Activated CD4-positive, alpha-beta T cell treated with anti-CD3 and anti-CD28 coated beads for 4 hours (primary cell): ENCODE measurements around the gene HDAC9.

ENCODE experiments used
- DNase-seq, 2 donors: peaks; one replicate each; pipeline ENCODE4 v3.0.0-alpha.2; 2020

Gene HDAC9

DNA sequence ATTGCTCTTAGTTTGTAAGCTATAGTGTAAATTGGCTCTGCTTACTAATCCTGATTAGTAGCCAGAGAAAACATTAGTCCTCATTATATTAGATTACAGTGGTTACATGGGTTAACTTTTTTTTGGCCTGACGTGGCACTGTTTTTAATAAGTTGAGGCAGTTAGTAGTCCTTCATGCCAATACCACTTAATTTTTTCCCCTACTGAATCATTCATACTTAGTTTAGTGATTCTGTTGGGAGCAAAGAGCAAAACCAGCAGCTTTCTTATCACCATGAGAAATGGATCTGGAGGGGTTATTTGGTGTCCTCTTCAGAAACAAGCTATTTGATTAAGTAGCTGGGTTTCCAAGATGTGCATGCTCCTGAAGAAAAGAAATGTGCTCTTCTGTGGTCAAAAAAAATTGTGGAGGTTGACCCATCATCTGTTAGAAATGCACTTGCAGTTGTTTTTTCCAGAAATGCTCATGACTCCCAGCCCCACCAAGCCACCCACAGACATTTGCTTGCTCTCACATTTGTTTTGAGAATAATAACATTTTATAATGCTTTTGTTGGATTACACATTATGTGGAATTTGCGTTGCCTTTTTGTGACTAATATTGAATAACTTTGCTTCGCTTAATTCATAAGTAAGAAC is 258.5 kb downstream of the HDAC9 start:
- no peak for DNase-seq

- no peak for DNase-seq
Observed at GRCh38 chr7:18754766-18755165, 259.2 kb downstream of the HDAC9 start.

DNA sequence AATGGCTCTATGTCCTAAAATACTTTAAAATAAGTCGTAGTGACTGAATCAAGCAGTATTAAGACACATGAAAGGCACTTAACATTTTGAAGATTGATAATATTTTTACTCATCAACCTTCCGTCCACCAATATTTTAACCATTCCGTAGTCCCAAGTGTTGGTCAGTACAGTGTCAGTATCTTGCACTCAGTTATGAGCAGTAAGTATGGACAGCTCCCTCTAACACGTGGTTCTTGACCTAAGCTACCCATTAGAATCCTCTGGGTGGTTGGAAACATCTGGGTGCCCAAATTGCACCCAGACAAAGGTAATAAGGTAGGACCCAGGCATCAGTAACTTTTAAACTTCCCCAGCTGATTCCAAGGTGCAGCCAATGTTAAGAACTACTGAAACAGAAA is 260.2 kb downstream of the HDAC9 start:
- DNase-seq = no peak

- DNase-seq = no peak
Observed at GRCh38 chr7:18756378-18757050, 261.0 kb downstream of the HDAC9 start.

- no peak for DNase-seq
Observed at GRCh38 chr7:18760046-18760445, 264.5 kb downstream of the HDAC9 start.

DNA sequence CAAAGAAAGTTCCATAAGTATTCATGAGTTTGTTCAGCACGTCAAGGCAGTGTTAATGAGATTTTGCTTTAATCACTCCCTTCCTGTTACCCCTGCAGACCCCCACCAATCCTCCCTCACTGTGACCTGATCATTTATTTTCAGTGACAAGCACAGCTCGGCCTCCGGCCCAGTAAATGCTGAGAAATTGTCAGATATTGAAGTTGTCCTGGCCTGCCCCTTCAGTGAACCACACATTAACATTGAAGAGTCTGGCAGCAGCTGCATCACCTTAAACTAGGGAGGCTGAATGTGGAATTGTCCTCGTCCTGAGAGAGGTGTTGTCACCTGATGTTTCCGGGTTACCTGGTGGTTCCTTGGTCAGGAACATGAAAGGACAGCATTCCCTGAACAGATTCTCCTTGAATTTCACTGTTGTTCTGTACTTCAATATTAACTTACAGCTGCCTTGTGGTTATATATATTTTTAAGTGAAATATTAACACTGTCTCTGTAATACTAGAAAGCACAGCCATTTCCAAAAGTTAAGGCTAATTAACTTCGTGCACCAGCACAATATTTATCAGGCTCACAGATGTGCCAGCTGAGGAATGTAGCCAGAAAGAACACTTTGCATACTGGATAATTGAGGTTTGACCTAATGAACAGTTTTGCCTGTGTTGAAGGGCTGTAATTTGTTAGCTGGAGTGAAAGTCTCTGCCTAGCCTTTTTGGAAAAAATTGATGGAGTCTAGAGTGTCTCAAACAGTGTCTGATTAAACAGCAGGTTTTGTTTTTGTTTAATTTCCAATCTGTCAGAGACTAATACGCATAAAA is 265.3 kb downstream of the HDAC9 start:
- no peak for DNase-seq

DNA sequence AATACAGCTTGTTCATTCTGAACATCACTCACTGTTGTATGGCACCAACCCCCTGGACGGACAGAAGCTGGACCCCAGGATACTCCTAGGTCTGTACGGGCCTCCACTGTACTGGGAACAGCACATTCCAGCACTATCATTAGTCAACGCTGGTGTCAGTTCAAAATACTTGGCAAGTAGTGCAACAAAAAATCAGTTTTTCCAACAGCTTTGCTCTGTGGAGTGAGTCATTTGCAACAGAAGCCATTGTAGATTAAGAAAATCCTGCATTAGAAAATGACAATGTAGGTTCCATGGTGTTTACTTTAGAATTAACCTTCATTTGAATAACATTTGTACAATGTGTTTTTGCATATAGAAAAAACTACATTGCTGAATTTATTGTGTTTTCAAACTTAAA is 266.6 kb downstream of the HDAC9 start:
- DNase-seq = no peak

- DNase-seq = no peak
Observed at GRCh38 chr7:18768256-18768655, 272.7 kb downstream of the HDAC9 start.

GRCh38 chr7:18770154-18770811 is 274.7 kb downstream of the HDAC9 start:
- no peak for DNase-seq

GRCh38 chr7:18770822-18771221 is 275.3 kb downstream of the HDAC9 start:
- no peak for DNase-seq

DNA sequence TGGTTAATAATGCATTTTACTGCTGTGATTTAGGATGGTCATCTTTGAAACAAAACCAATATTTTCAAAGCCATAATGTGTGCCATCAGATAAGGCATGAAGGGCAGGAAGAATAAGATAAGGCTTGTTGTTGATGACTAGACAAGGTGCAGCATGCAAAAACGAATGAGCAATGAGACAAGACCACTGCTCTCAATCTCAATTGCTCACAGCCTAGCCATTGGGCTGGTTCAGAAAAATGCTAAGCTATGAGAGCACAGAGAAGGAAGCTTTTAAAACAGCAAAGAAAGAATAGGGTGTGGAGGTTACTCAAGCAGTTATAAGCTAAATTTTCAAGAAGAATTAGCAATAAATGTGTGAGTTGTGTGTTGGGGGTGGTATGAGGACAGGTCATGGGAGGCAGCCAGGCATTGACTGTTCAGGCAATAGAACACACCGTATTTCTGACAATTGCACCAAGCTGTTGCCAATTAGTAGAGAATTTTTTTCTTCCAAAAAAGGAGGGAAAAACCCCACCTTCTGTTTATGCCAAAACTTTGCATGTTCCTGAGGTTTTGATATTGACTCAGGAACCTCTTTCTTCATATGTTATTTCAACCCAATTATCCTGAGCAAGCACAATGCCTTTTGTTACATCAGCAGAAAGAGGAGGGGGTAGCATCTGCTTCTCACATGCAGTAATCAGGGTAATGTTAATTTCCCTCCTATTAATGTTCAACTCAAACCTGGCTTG is 276.5 kb downstream of the HDAC9 start:
- no peak for DNase-seq

DNA sequence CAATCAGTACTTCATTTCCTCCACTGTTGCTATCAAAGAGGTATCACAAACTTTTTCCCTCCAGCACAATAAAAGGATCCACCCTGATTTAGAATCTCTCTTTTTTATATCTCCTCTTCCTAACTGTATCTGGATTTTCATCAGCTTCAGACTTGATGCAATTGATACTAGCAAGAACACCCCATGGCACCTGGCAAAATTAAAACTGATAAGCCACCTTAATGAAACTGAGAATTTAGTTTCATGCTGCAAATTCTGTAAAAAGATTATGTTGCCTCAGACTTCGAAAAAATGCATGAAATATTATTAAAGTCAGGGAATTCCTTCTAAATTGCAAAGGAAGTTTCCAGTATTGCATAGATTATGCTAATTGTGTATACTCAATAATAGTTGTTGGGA is 277.0 kb downstream of the HDAC9 start:
- DNase-seq = no peak

GRCh38 chr7:18777314-18777713 is 281.8 kb downstream of the HDAC9 start:
- DNase-seq = no peak

GRCh38 chr7:18778594-18778993 is 283.0 kb downstream of the HDAC9 start:
- DNase-seq = no peak

GRCh38 chr7:18780266-18780665 is 284.7 kb downstream of the HDAC9 start:
- DNase-seq = no peak

- DNase-seq = no peak
Observed at GRCh38 chr7:18780938-18781337, 285.4 kb downstream of the HDAC9 start.

DNA sequence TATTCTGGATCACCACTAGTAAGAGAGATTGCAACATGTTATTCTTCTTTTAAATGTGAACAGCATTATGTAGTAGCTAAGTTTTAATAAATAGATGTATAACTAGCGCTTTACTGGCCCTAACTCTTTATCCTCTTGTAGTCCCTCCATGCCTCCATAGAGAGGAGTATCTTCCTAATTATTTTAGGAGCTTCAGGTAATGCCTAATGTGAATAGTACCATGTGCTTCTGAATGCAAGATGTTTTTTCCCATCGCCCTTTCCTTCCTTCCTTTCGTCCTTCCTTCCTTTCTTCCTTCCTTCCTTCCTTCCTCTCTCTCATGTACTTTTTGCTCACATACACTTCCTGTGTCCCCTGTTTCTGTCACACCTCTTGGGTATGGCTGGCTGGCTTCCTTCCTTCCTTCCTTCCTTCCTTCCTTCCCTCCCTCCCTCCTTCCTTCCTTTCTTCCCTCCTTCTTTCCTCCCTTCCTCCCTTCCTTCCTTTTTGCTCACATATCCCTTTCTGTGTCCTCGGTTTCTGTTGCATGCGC is 290.7 kb downstream of the HDAC9 start:
- no peak for DNase-seq

DNA sequence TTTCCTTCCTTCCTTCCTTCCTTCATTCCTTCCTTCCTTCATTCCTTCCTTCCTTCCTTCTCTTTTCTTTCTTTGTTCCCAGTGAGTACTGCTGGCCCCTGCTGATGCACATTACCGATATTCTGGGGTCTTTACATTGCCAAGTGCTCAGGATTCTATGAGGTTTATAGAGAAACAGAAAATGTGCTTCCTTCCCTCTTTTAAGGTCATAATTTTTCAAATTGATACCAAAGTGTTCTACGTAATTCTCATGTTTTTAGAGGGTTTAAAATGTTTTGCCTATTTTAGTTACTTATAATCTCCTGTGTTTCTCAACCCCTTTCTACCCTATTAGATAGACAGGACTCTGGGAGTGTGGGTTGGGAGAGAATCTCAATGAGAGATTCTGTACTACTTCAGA is 291.2 kb downstream of the HDAC9 start:
- no peak for DNase-seq

DNA sequence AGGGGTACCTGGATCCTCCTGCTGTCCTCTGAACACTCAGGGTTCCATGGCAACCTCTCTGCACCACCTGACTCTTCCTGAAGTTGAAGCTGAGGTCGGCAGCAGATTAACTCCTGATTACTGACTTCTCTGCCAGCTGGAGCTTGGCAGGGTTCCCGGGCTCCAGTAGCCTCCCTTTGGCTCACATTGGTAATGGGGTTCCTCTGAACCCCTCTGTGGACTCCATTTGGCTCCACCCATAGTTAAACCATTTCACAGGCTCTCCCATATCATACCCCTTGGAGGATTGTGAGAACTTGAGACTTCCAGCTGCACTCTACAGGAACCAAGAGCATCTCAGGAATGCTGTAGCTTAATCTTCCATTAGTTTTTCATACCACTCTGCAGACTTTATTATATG is 292.5 kb downstream of the HDAC9 start:
- DNase-seq = no peak

- DNase-seq = no peak
Observed at GRCh38 chr7:18792871-18793595, 297.5 kb downstream of the HDAC9 start.

DNA sequence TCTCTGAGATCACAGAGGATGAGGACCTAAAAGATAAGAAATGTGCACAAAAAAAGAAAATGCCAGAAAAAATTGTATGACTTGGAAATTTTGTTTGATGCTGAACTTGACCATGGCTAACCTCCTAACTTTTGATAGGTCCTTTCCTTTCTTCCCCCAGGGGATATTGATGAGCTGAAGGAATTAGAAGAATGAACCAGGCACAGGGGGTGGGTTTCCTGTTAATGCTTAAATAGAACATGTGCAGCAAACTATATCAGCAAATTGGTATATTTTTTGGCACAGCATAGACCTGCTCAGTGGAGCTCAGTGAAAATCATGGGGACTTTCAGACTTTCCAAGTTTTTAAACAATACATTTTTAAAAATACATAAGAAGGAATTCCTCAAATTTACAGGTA is 300.7 kb downstream of the HDAC9 start:
- no peak for DNase-seq
